PC-3 (cell line): ENCODE results near the gene NRCAM. TPM values are rescaled to one million over a fixed set of nuclear protein-coding genes. Genes with fewer than 3 reads are reported as not detected.

Experiments used
- ATAC-seq: fragments of 200-7000 bp; cut with Tn5 transposase; 2 replicates; pipeline ENCODE4 v1.9.1; 2020; ENCODE audit warnings: mild to moderate bottlenecking, moderate library complexity
- BruUV-seq: library from RNA; stranded (reverse); fragments of 400-500 nt; replicated peaks from 2 replicates; lab custom pipeline; 2021; lab: Mats Ljungman, UMichigan
- CTCF ChIA-PET: fragments of 300-600 bp; sonication (Branson Sonifier 250); formaldehyde crosslinking; loops from one replicate; lab custom pipeline; 2022; ENCODE audit warnings: antibody characterized with exemption; lab: Charles Lee
- POLR2A ChIA-PET: fragments of 300-600 bp; sonication (Branson Sonifier 250); formaldehyde crosslinking; loops from one replicate; lab custom pipeline; 2022; ENCODE audit warnings: antibody characterized with exemption; ENCODE audit not compliant: unreplicated experiment; lab: Charles Lee
- DNase-seq: peaks from one replicate; pipeline ENCODE4 v3.0.0-alpha.2; 2015
- H2AFZ ChIP-seq: fragments of 300-600 bp; sonication (generic); 2 replicates; pipeline ENCODE4 v1.6.0; 2016; ENCODE audit warnings: antibody characterized with exemption, low read length
- H3F3A ChIP-seq: fragments of 300-600 bp; sonication (generic); one replicate; pipeline ENCODE4 v1.6.0; 2017; ENCODE audit warnings: antibody characterized with exemption, low read length, control low read depth, mild to moderate bottlenecking; ENCODE audit not compliant: unreplicated experiment
- H3K27ac ChIP-seq: fragments of 300-600 bp; sonication (generic); 2 replicates; pipeline ENCODE4 v1.5.1; 2016; ENCODE audit warnings: mild to moderate bottlenecking, low read length
- H3K27me3 ChIP-seq: fragments of 300-600 bp; sonication (generic); 2 replicates; pipeline ENCODE4 v1.6.1; 2016; ENCODE audit warnings: low read length, mixed read lengths
- H3K36me3 ChIP-seq: fragments of 300-600 bp; sonication (generic); 2 replicates; pipeline ENCODE4 v1.6.1; 2016; ENCODE audit warnings: low read depth, mixed run types, low read length, mixed read lengths
- H3K4me1 ChIP-seq: fragments of 300-600 bp; sonication (generic); 2 replicates; pipeline ENCODE4 v1.5.1; 2016; ENCODE audit warnings: low read length; ENCODE audit not compliant: insufficient read depth
- H3K4me2 ChIP-seq: fragments of 300-600 bp; sonication (generic); 2 replicates; pipeline ENCODE4 v1.6.0; 2016; ENCODE audit warnings: low read length
- H3K4me3 ChIP-seq: fragments of 300-600 bp; sonication (generic); 2 replicates; pipeline ENCODE4 v1.5.1; 2016; ENCODE audit warnings: mild to moderate bottlenecking, low read length, mixed read lengths
- H3K79me2 ChIP-seq: fragments of 300-600 bp; sonication (generic); 2 replicates; pipeline ENCODE4 v1.6.1; 2017; ENCODE audit warnings: low read length, mixed read lengths
- H3K9ac ChIP-seq: fragments of 300-600 bp; sonication (generic); 2 replicates; pipeline ENCODE4 v1.6.0; 2016; ENCODE audit warnings: mild to moderate bottlenecking, low read length
- H3K9me2 ChIP-seq: fragments of 300-600 bp; sonication (generic); replicated peaks from 2 replicates; pipeline ENCODE4 v1.6.1; 2016; ENCODE audit warnings: mixed run types, low read length, mixed read lengths
- H3K9me3 ChIP-seq: fragments of 300-600 bp; sonication (generic); 2 replicates; pipeline ENCODE4 v1.6.1; 2016; ENCODE audit warnings: low read length, mixed read lengths
- H4K20me1 ChIP-seq: fragments of 300-600 bp; sonication (generic); 2 replicates; pipeline ENCODE4 v1.6.1; 2016; ENCODE audit warnings: low read length, mixed read lengths
- CTCF ChIP-seq: fragments of 300-600 bp; sonication (generic); conservative IDR thresholded peaks from 2 replicates; pipeline ENCODE4 v1.5.1; 2017; ENCODE audit warnings: antibody characterized with exemption, low read depth, mild to moderate bottlenecking, low read length
- EZH2 ChIP-seq: fragments of 300-600 bp; sonication (generic); IDR thresholded peaks from one replicate; pipeline ENCODE4 v1.6.1; 2017; ENCODE audit warnings: antibody characterized with exemption, mild to moderate bottlenecking, low read length; ENCODE audit not compliant: unreplicated experiment
- EZH2phosphoT487 ChIP-seq: fragments of 300-600 bp; sonication (generic); IDR thresholded peaks from 2 replicates; pipeline ENCODE4 v1.6.1; 2018; ENCODE audit warnings: mild to moderate bottlenecking, antibody characterized with exemption, low read length, borderline replicate concordance
- intact Hi-C: fragments of 100-400 bp; cut with micrococcal nuclease; formaldehyde crosslinking; loops from 2 replicates; pipeline ENCODE4 v1.9.0; 2023
- total RNA-seq: library from RNA; depleted of rRNA; stranded (reverse); fragments of >200 nt; gene quantifications from 2 replicates; pipeline ENCODE4 v1.2.3, GENCODE V29; 2014

The NRCAM gene
- total RNA-seq, 1 experiment from 2014 or later = not detected

- Histone ChIP-seq H3K9ac (no peak overlapping the region), H3K9me3 (no peaks in the 10 kb centered on the region), H3K9me2 (no peaks in the 10 kb centered on the region), H3K4me2 (no peak overlapping the region), H2AFZ (no peak overlapping the region), H3K79me2 (no peaks in the 10 kb centered on the region), H3K36me3 (peaks cover 5% of the 10 kb centered on the region), H3F3A (no peaks in the 10 kb centered on the region), H3K4me3 (no peak overlapping the region), H3K4me1 (no peaks in the 10 kb centered on the region), H3K27me3 (no peaks in the 10 kb centered on the region), H3K27ac (no peak overlapping the region), H4K20me1 (no peaks in the 10 kb centered on the region)
- intact Hi-C loops = no loop called here
- POLR2A ChIA-PET = no interaction called here
- BruUV-seq = no TSS peak
- no peak for TF ChIP-seq EZH2phosphoT487
- no peak for TF ChIP-seq CTCF
- no peak for TF ChIP-seq EZH2
- no peak for DNase-seq
- CTCF ChIA-PET = no interaction called here
- ATAC-seq = no peak
These were observed 30.2 kb upstream of the NRCAM start for GRCh38 chr7:108486291-108486966.

DNA sequence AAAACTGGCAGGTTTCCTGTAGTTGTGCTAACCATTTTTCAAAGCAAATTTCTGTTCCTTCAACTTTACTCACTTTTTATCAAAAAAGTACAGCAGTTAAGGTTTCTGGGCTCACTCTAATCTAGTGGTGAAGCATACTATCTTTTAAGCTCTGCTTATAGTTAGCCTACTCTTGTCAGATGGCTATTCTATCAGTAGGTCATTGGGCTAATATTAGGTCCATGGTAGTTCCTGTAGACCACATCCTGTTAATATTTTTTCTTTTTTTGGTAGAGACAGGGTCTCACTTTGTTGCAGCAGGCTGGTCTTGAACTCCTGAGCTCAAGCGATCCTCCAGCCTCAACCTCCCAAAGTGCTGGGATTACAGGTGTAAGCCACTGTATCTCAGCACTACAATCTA is 27.9 kb upstream of the NRCAM start:
- ChIA-PET CTCF (no interaction called here), POLR2A (no interaction called here)
- Histone ChIP-seq H3K36me3 (peaks cover 5% of the 10 kb centered on the region; the same call in 1 of the 2 replicates), H3K9me3 (no peaks in the 10 kb centered on the region), H3K79me2 (no peaks in the 10 kb centered on the region), H3F3A (no peaks in the 10 kb centered on the region), H3K27ac (no peak overlapping the region), H3K4me2 (no peak overlapping the region), H4K20me1 (no peaks in the 10 kb centered on the region), H3K9ac (no peak overlapping the region), H3K4me3 (no peak overlapping the region), H3K9me2 (no peaks in the 10 kb centered on the region), H2AFZ (no peak overlapping the region), H3K27me3 (no peaks in the 10 kb centered on the region), H3K4me1 (no peaks in the 10 kb centered on the region)
- BruUV-seq = no TSS peak
- no peak for ATAC-seq
- DNase-seq = no peak
- no peak for TF ChIP-seq EZH2phosphoT487
- TF ChIP-seq CTCF = no peak
- no peak for TF ChIP-seq EZH2
- intact Hi-C loops = no loop called here

DNA sequence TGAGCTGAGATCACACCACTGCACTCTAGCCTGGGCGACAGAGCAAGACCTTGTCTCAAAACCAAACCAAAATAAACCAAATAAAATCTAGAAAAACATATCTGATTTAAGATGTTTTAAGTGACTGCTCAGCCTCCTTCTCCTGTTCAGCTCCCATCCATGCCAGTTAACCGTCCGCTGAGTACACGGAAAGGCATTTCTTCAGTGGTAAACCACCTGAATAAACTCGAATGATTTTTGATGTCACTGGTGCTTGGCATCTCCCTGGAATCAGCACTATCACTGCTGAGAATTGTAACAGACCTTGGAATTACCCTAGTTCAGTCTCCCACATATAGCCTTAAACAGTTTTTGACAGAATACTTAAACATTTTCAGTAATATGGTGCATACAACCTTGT is 24.1 kb upstream of the NRCAM start:
- Histone ChIP-seq H4K20me1 (no peaks in the 10 kb centered on the region), H3K9me2 (no peaks in the 10 kb centered on the region), H3K79me2 (no peaks in the 10 kb centered on the region), H3K9me3 (no peaks in the 10 kb centered on the region), H3K4me1 (no peaks in the 10 kb centered on the region), H3K9ac (no peak overlapping the region), H3K27ac (no peak overlapping the region), H3K27me3 (no peaks in the 10 kb centered on the region), H3K36me3 (peaks cover 5% of the 10 kb centered on the region; the same call in 1 of the 2 replicates), H2AFZ (no peak overlapping the region), H3F3A (no peaks in the 10 kb centered on the region), H3K4me3 (no peak overlapping the region), H3K4me2 (no peak overlapping the region)
- ChIA-PET POLR2A (no interaction called here), CTCF (no interaction called here)
- ATAC-seq (no peak), DNase-seq (no peak)
- BruUV-seq = no TSS peak
- intact Hi-C loops = no loop called here
- TF ChIP-seq EZH2phosphoT487 = no peak
- no peak for TF ChIP-seq CTCF
- no peak for TF ChIP-seq EZH2
